ENCODE data around the gene CCL24. TPM values are rescaled to one million over a fixed set of nuclear protein-coding genes. Genes with fewer than 3 reads are reported as not detected.
"Not testable (repeated sequence)": the region's sequence is repeated elsewhere in the genome, so short reads cannot be mapped to it uniquely, and the experiment has no call there.

CCL24 gene
- total RNA-seq, 2 experiments from 2014 or later: not detected

DNA sequence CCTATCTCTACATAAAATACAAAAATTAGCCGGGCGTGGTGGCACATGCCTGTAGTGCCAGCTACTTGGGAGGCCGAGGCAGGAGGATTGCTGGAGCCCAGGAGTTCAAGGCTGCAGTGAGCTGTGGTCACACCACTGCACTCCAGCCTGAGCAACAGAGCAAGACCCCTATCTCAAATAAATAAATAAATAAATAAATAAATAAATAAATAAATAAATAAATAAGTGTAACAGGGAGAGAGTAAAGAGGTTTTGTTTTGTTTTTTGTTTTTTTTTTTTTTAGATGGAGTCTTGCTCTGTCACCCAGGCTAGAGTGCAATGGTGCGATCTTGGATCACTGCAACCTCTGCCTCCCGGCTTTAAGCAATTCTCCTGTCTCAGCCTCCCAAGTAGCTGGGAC lies 21.0 kb downstream of the CCL24 start:
- CTCF ChIA-PET: not testable (repeated sequence)

DNA sequence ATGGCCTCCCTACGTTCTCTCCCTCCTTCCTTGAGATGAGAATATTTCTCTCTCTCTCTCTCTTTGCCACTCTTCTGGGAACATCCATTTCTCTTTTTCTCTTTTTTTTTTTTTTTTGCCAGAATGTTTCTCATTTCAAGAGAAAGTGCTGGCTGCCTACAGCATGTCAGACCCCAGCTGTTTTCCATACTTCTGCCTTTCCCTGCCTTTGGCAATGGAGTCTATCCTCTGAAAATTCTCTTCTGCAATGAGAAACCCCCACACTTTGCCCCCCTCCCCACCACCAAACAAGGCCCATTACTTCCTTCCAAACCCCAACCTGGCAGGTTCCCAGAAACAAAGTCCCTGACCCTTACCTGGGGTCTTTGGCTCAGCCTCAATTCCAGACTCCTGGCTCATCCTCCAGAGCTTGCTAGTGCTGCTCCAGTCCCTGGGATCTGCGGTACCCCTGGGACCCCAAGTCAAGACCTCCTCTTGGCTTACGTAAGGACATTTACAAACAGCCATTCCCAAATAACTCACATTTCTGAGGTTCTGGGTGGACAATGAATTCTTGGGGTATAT lies 24.2 kb downstream of the CCL24 start:
- ChIA-PET POLR2A (no interaction called here), CTCF (interaction anchor here (1.5 kb wide), 1 partner anchor 231 kb away, joined by 3 read pairs; no protein-coding TSS in a partner anchor)

More for the DNA sequence above, 21.0 kb downstream of the CCL24 start:
- POLR2A ChIA-PET: not testable (repeated sequence)

DNA sequence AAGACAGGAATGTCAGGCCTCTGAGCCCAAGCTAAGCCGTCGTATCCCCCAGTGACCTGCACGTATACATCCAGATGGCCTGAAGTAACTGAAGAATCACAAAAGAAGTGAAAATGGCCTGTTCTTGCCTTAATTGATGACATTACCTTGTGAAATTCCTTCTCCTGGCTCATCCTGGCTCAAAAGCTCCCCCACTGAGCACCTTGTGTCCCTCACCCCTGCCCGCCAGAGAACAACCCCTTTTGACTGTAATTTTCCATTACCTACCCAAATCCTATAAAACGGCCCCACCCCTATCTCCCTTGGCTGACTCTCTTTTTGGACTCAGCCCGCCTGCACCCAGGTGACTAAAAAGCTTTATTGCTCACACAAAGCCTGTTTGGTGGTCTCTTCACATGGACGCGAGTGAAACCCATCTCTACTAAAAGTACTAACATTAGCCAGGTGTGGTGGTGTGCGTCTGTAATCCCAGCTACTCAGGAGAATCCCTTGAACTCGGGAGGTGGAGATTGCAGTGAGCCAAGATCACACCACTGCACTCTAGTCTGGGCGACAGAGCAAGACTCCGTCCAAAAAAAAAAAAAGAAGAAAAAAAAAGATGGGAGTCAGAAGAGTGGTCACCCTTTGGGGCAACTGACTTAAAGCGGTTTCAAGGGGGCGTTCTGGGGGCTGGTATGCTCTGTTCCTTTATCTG lies 25.3 kb downstream of the CCL24 start:
- POLR2A ChIA-PET: interaction anchor here (0.5 kb wide), 1 partner anchor 15 kb away, joined by 3 read pairs; no protein-coding TSS in a partner anchor
- CTCF ChIA-PET: interaction anchor here (0.6 kb wide), 1 partner anchor 26 kb away, joined by 3 read pairs; no protein-coding TSS in a partner anchor

DNA sequence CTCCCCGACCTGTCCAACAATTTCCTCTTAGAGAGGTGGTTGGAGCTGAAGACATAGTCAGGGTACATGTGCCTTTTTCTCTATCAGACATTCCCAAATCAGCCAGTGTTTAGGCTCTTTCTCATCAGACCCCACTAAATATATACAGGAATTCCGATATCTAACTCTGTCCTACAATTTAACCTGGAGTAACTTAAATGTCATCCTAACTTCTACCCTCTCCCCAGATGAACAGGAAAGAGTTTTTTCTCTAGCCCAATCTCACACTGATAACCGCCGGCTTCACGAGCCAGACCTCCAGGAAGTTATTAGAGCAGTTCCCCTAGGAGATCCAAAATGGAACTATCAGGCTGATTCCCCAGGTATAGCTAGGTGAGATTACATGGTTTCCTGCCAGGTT lies 30.5 kb downstream of the CCL24 start:
- POLR2A ChIA-PET: not testable (repeated sequence)
- CTCF ChIA-PET: interaction anchor here (0.6 kb wide), 1 partner anchor 54 kb away, joined by 4 read pairs; no protein-coding TSS in a partner anchor

DNA sequence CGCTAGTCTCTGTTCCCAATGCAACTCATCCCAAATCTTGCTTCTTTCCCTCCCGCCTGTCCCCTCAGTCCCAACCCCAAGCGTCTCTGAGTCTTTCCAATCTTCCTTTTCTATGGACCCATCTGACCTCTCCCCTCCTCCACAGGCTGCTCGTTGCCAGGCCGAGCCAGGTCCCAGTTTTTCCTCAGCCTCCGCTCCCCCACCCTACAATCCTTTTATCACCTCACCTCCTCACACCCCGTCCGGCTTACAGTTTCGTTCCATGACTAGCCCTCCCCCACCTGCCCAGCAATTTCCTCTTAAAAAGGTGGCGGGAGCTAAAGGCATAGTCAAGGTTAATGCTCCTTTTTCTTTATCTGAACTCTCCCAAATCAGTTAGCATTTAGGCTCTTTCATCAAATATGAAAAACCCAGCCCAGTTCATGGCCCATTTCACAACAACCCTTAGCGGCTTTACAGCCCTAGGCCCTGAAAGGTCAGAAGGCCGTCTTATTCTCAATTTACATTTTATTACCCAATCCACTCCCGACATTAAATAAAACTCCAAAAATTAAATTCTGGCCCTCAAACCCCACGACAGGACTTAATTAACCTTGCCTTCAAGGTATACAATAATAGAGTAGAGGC lies 32.8 kb downstream of the CCL24 start:
- POLR2A ChIA-PET, CTCF ChIA-PET: not testable (repeated sequence)

DNA sequence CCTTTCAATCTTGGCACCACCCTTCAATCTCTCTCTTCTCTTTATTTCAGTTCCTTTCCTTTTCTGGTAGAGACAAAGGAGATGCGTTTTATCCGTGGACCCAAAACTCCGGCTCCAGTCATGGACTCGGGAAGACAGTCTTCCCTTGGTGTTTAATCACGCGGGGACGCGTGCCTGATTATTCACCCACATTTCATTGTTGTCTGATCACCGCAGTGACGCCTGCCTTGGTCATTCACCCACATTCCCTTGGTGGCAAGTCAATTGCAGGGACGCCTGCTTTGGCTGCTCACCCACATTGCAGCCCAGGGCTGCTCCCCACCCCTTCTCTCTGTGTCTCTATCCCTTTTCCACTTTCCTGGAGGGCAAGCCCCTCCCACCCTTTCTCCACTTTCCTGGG lies 34.1 kb downstream of the CCL24 start:
- POLR2A ChIA-PET, CTCF ChIA-PET: not testable (repeated sequence)

DNA sequence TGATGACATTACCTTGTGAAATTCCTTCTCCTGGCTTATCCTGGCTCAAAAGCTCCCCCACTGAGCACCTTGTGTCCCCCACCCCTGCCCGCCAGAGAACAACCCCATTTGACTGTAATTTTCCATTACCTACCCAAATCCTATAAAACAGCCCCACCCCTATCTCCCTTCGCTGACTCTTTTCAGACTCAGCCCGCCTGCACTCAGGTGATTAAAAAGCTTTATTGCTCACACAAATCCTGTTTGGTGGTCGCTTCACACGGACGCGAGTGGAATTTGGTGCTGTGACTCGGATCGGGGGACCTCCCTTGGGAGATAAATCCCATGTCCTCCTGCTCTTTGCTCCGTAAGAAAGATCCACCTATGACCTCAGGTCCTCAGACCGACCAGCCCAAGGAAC lies 34.6 kb downstream of the CCL24 start:
- POLR2A ChIA-PET: not testable (repeated sequence)
- CTCF ChIA-PET: interaction anchor here (0.7 kb wide), 1 partner anchor 230 kb away, joined by 3 read pairs; no protein-coding TSS in a partner anchor

DNA sequence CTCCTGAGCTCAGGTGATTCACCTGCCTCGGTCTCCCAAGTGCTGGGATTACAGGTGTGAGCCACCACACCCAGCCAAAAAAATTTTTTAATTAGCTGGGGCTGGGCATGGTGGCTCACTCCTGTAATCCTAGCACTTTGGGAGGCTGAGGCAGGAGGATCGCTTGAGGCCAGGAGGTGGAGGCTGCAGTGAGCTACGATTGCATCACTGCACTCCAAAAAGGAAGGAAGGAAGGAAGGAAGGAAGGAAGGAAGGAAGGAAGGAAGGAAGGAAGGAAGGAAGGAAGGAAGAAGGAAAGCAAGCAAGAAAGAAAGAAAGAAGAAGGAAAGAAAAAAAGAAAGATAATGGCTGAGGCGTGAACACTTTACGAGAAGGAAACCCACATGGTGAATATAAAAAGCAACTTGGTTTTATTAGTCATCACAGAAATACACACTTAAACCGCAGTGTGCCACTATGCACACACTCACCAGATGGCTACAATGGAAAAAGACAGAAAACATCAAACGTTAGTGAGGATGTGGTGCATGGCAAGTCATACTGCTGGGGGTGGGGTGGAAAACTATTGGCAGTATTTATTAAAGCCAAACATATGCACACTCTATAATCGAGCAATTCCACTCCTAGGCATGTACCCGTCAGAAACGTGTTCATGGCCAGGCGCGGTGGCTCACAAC lies 37.2 kb downstream of the CCL24 start:
- CTCF ChIA-PET: interaction anchor here (0.6 to 0.7 kb wide), 3 partner anchors 36 to 947 kb away, joined by 3 to 7 read pairs (median 3); no protein-coding TSS in a partner anchor
- POLR2A ChIA-PET: no interaction called here

DNA sequence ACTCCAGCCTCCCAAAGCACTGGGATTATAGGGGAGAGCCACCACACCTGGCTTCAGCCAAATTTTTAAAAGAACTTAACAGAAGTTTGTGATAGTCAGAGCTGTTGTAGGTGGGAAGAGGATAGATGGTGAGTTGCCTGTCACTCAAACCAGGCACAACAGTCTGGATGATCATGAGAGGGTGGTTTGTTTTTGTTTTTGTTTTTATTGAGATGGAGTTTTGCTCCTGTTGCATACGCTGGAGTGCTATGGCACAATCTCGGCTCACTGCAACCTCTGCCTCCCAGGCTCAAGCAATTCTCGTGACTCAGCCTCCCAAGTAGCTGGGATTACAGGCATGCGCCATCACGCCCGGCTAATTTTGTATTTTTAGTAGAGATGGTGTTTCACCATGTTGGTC lies 39.6 kb downstream of the CCL24 start:
- POLR2A ChIA-PET, CTCF ChIA-PET: not testable (repeated sequence)

DNA sequence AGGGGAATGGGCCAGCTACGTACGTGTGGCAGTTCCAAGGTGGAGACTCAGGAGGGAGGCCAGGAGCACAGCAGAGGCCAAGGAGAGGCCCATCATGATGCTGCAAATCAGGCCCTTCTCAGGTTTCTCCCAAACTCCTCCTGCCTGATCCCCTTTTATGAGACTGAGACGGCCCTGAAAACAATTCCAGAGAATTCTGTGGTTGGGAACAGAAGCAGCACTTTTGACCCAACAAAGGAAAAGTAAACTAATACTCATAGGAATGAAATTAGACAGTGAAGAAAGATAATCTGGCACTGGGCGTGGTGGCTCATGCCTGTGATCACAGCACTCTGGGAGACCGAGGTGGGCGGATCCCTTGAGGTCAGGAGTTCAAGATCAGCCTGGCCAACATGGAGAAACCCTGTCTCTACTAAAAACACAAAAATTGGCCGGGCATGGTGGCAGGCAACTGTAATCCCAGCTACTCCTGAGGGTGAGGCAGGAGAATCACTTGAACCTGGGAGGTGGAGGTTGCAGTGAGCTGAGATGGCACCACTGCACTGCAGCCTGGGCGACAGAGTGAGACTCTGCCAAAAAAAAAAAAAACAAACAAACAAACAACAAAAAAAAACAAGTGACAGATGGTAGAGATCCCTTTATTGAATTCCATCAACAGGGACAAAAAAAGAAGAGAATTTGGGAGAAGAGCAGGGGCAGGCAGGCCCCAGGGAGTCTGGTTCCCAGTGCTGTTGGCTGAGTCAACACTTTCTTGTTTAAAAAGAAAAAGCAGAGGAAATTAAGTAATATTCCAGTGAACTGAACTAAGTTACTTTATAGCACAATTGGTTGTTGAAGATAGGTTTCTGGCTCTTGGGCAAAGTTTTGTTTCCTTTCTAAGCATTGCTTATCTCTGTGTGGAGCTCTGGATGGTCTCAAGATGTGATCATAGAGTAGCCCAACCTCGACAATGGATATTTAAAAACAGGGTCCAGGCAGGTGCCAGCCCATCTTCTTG lies 41.2 kb downstream of the CCL24 start, which contains the start of gene CCL26:
Gene CCL26 (minus strand): TSS at position 131 of the 997 bp plus-strand sequence. CDS start 35 bp downstream, at position 96.
- ChIA-PET POLR2A (no interaction called here), CTCF (no interaction called here)

DNA sequence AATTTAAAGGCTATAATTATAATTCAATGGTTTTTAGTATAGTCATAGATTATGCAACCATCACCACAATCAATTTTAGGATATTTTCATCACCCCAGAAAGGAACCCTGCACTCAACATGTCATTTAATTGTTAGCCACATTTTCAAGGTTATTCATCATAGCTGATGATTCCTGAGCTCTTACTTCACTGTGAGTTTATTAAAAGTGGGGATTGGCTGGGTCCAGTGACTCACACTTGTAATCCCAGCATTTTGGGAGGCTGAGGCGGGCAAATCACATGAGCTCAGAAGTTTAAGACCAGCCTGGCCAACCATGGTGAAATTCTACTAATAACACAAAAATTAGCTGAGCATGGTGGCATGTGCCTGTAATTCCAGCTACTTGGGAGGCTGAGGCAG lies 42.4 kb downstream of the CCL24 start:
- ChIA-PET POLR2A (no interaction called here), CTCF (no interaction called here)

DNA sequence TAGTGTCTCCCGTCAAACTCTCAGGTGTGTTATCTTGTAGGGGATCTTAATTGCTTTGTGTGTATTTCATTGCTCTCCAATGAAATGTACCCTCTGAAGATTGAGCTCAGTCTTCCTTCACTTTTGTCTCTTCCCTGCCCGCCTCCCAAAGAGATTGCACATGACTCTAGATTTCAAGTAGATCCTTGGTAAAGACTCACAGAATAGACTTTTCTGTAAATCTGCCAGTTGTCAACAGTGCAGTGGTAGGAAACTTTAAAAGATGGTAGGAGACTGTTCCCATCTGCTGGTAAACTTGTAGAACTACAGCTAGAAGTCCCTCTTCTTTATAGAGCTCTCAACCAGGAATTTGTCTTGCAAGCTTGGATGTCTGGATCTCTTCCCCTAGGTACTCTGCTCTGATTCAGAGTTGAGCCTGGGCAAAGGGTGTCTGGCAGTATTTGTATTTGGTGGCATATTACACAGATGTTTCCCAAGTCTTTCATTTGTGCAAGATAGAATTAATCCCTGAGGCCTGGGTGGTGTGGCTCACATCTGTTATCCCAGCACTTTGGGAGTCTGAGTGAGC lies 51.2 kb downstream of the CCL24 start:
- CTCF ChIA-PET: interaction anchor here (1.0 to 1.5 kb wide), 4 partner anchors 16 to 258 kb away, joined by 3 read pairs; no protein-coding TSS in a partner anchor
- POLR2A ChIA-PET: interaction anchor here (0.7 kb wide), 1 partner anchor 165 kb away, joined by 3 read pairs; no protein-coding TSS in a partner anchor

DNA sequence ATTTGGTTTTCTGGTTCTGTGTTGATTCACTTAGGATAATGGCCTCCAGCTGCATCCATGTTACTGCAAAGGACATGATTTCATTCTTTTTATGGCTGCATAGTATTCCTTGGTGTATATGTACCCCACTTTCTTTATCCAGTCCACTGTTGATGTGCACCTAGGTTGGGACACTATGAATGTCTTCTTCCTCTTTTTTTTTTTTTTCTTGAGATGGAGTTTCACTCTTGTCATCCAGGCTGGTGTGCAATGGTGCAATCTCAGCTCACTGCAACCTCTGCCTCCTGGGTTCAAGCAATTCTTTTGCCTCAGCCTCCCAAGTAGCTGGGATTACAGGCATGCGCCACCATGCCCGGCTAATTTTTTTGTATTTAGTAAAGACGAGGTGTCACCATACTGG lies 51.8 kb downstream of the CCL24 start:
- POLR2A ChIA-PET: interaction anchor here (0.7 kb wide), 1 partner anchor 164 kb away, joined by 3 read pairs; no protein-coding TSS in a partner anchor
- CTCF ChIA-PET: interaction anchor here (1.0 kb wide), 3 partner anchors 15 to 39 kb away, joined by 3 read pairs; no protein-coding TSS in a partner anchor

Other genes starting within 250 kb of the CCL24 start
- 1 to 10 TPM; 5.5 to 5.7 TPM for gene HIP1, start 74.9 kb downstream of the CCL24 start, total RNA-seq
- not detected for gene CCL26, start 41.6 kb downstream of the CCL24 start, total RNA-seq
- 10 to 100 TPM; 38.1 to 39.1 TPM for gene RHBDD2, start 65.2 kb upstream of the CCL24 start, total RNA-seq
- 10 to 100 TPM; 42.2 to 47.9 TPM for gene POR, start 101.3 kb upstream of the CCL24 start, total RNA-seq
- 10 to 100 TPM; 32.0 to 35.2 TPM for gene TMEM120A, start 180.8 kb upstream of the CCL24 start, total RNA-seq
- gene STYXL1, start 234.2 kb upstream of the CCL24 start, total RNA-seq: 10 to 100 TPM; 35.7 to 36.0 TPM
- gene MDH2, start 234.3 kb upstream of the CCL24 start, total RNA-seq: 100 to 1,000 TPM; 295 to 301 TPM